GM23338 (cell line): Measurements from ENCODE around the gene ACAD11. TPM values are rescaled to one million over a fixed set of nuclear protein-coding genes. Genes with fewer than 3 reads are reported as not detected.
A peak's percentile ranks its signal among the peaks of the same experiment; 100 is the strongest.

Experiments used
- ATAC-seq: fragments of 200-7000 bp; cut with Tn5 transposase; 3 replicates; pipeline ENCODE4 v1.9.1; 2020
- DNase-seq: peaks from one replicate; pipeline ENCODE4 v3.0.0-alpha.2; 2015; ENCODE audit warnings: low spot score
- H2AFZ ChIP-seq: fragments of 200-600 bp; sonication (generic); 2 replicates; pipeline ENCODE4 v1.8.0; 2016; ENCODE audit warnings: antibody characterized with exemption, mild to moderate bottlenecking, moderate library complexity
- H3F3A ChIP-seq: fragments of 200-600 bp; sonication (generic); replicated peaks from 2 replicates; pipeline ENCODE4 v1.8.0; 2017; ENCODE audit warnings: antibody characterized with exemption, mixed run types, low read depth
- H3K27ac ChIP-seq: fragments of 200-600 bp; sonication (generic); 2 replicates; pipeline ENCODE4 v1.6.1; 2016; ENCODE audit warnings: low read depth
- H3K27me3 ChIP-seq: fragments of 200-600 bp; sonication (generic); 2 replicates; pipeline ENCODE4 v1.8.0; 2016; ENCODE audit warnings: mild to moderate bottlenecking, mixed run types, moderate library complexity; ENCODE audit not compliant: insufficient read depth
- H3K36me3 ChIP-seq: fragments of 200-600 bp; sonication (generic); 2 replicates; pipeline ENCODE4 v1.8.0; 2016; ENCODE audit warnings: mild to moderate bottlenecking; ENCODE audit not compliant: insufficient read depth
- H3K4me1 ChIP-seq: fragments of 200-600 bp; sonication (generic); 2 replicates; pipeline ENCODE4 v1.8.0; 2016; ENCODE audit warnings: mild to moderate bottlenecking, moderate library complexity; ENCODE audit not compliant: insufficient read depth
- H3K4me2 ChIP-seq: fragments of 200-600 bp; sonication (generic); 2 replicates; pipeline ENCODE4 v1.7.1; 2017; ENCODE audit warnings: mixed run types
- H3K4me3 ChIP-seq: fragments of 200-600 bp; sonication (generic); 2 replicates; pipeline ENCODE4 v1.6.1; 2016; ENCODE audit warnings: mixed run types
- H3K79me2 ChIP-seq: fragments of 200-600 bp; sonication (generic); replicated peaks from 2 replicates; pipeline ENCODE4 v1.8.0; 2017; ENCODE audit warnings: mild to moderate bottlenecking; ENCODE audit not compliant: insufficient read depth
- H3K9me2 ChIP-seq: fragments of 200-600 bp; sonication (generic); 2 replicates; pipeline ENCODE4 v1.8.0; 2017; ENCODE audit not compliant: insufficient read depth
- H4K20me1 ChIP-seq: fragments of 200-600 bp; sonication (generic); replicated peaks from 2 replicates; pipeline ENCODE4 v1.8.0; 2017; ENCODE audit warnings: mild to moderate bottlenecking; ENCODE audit not compliant: insufficient read depth
- H3K27ac Mint-ChIP-seq: 2 replicates; pipeline ENCODE4 v1.8.0; 2020; ENCODE audit warnings: inconsistent platforms, mild to moderate bottlenecking, moderate library complexity, mixed read lengths
- H3K27me3 Mint-ChIP-seq: 3 replicates; pipeline ENCODE4 v1.8.0; 2022; ENCODE audit warnings: low read depth, mild to moderate bottlenecking, moderate library complexity, mixed read lengths, inconsistent platforms; ENCODE audit not compliant: insufficient read depth, poor library complexity
- H3K36me3 Mint-ChIP-seq: 3 replicates; pipeline ENCODE4 v1.8.0; 2021; ENCODE audit warnings: low read depth, mild to moderate bottlenecking, inconsistent platforms, moderate library complexity, mixed read lengths
- H3K4me1 Mint-ChIP-seq: 3 replicates; pipeline ENCODE4 v1.8.0; 2020; ENCODE audit warnings: mild to moderate bottlenecking, inconsistent platforms, mixed read lengths
- H3K4me3 Mint-ChIP-seq: 3 replicates; pipeline ENCODE4 v1.8.0; 2021; ENCODE audit warnings: moderate library complexity, mild to moderate bottlenecking, inconsistent platforms, mixed read lengths
- H3K9me3 Mint-ChIP-seq: 3 replicates; pipeline ENCODE4 v1.8.0; 2020; ENCODE audit warnings: moderate library complexity, mild to moderate bottlenecking, inconsistent platforms, mixed read lengths
- CREB1 ChIP-seq: fragments of 250-450 bp; sonication (Bioruptor Pico); IDR thresholded peaks from 2 replicates; pipeline ENCODE4 v1.5.0; 2020; ENCODE audit warnings: low read depth, mild to moderate bottlenecking, moderate library complexity
- CTCF ChIP-seq, 2 experiments: fragments of 200-600 bp in 1 of 2; sonication (generic) in 1 of 2; conservative IDR thresholded peaks; 2 replicates each; pipeline versions ENCODE4 v1.5.1 to v1.6.1; 2016 to 2017; ENCODE audit warnings: antibody characterized with exemption in 2 of 2, low read depth in 2 of 2, mild to moderate bottlenecking in 2 of 2, moderate library complexity in 1 of 2
- ETS1 ChIP-seq: IDR thresholded peaks from 2 replicates; pipeline ENCODE4 v1.6.1; 2016; ENCODE audit warnings: antibody characterized with exemption
- EZH2 ChIP-seq: fragments of 200-600 bp; sonication (generic); IDR thresholded peaks from one replicate; pipeline ENCODE4 v1.8.0; 2017; ENCODE audit warnings: antibody characterized with exemption, mild to moderate bottlenecking, low read depth; ENCODE audit not compliant: unreplicated experiment
- EZH2phosphoT487 ChIP-seq: fragments of 200-600 bp; sonication (generic); IDR thresholded peaks from one replicate; pipeline ENCODE4 v1.8.1; 2018; ENCODE audit warnings: antibody characterized with exemption; ENCODE audit not compliant: unreplicated experiment
- JUNB ChIP-seq: IDR thresholded peaks from one replicate; pipeline ENCODE4 v1.6.1; 2016; ENCODE audit warnings: antibody characterized with exemption; ENCODE audit not compliant: unreplicated experiment
- NANOG ChIP-seq: IDR thresholded peaks from 2 replicates; pipeline ENCODE4 v1.6.1; 2016; ENCODE audit warnings: antibody characterized with exemption, borderline replicate concordance
- POLR2AphosphoS5 ChIP-seq: IDR thresholded peaks from 2 replicates; pipeline ENCODE4 v1.6.1; 2016; ENCODE audit warnings: antibody characterized with exemption, low read depth
- REST ChIP-seq: IDR thresholded peaks from one replicate; pipeline ENCODE4 v1.6.1; 2018; ENCODE audit warnings: antibody characterized with exemption; ENCODE audit not compliant: unreplicated experiment
- STAT1 ChIP-seq: IDR thresholded peaks from one replicate; pipeline ENCODE4 v1.6.1; 2016; ENCODE audit warnings: antibody characterized with exemption; ENCODE audit not compliant: unreplicated experiment
- ZNF114 ChIP-seq: fragments of 250-450 bp; sonication (Bioruptor Pico); IDR thresholded peaks from 2 replicates; pipeline ENCODE4 v1.5.0; 2020; ENCODE audit warnings: mild to moderate bottlenecking, moderate library complexity
- ZNF331 ChIP-seq: fragments of 250-450 bp; sonication (Bioruptor Pico); IDR thresholded peaks from 2 replicates; pipeline ENCODE4 v1.5.0; 2020; ENCODE audit warnings: low read depth, mild to moderate bottlenecking, moderate library complexity
- ZNF462 ChIP-seq: fragments of 250-450 bp; sonication (Bioruptor Pico); IDR thresholded peaks from 2 replicates; pipeline ENCODE4 v1.5.0; 2020; ENCODE audit warnings: mild to moderate bottlenecking, moderate library complexity
- polyA plus RNA-seq: library from polyadenylated mRNA; unstranded; fragments of >200 nt; fragmentation: Nextera tagmentation; extraction: Ambion mirVana; gene quantifications from 2 replicates; pipeline ENCODE4 v1.2.1, GENCODE V29; 2016
- total RNA-seq: library from RNA; depleted of rRNA; stranded (reverse); fragments of >200 nt; shearing (Covaris generic); gene quantifications from 2 replicates; pipeline ENCODE4 v1.2.3, GENCODE V29; 2014

Gene ACAD11
- total and polyA plus RNA-seq, 2 experiments from 2014 or later = 11.4 to 17.1 TPM

- H3K4me1 Mint-ChIP-seq = peaks cover 8% of the 10 kb centered on the region; the same call in 2 of the 3 replicates
- Histone ChIP-seq H3K4me3 (no peak overlapping the region), H3K27me3 (no peaks in the 10 kb centered on the region), H4K20me1 (no peaks in the 10 kb centered on the region), H3K4me1 (no peaks in the 10 kb centered on the region), H3K9me2 (no peaks in the 10 kb centered on the region), H3K27ac (no peak overlapping the region), H3K4me2 (no peak overlapping the region), H3F3A (no peaks in the 10 kb centered on the region), H3K79me2 (no peaks in the 10 kb centered on the region), H2AFZ (no peak overlapping the region), H3K36me3 (no peaks in the 10 kb centered on the region)
- peaks cover 5% of the 10 kb centered on the region for H3K27me3 Mint-ChIP-seq
- H3K9me3 Mint-ChIP-seq = no peaks in the 10 kb centered on the region
- H3K27ac Mint-ChIP-seq = peak overlapping the region; percentile 58; the same call in 1 of the 2 replicates
- H3K4me3 Mint-ChIP-seq = no peak overlapping the region
- ATAC-seq (peak; percentile 27; the same call in 2 of the 3 replicates), DNase-seq (no peak)
- H3K36me3 Mint-ChIP-seq = peaks cover 22% of the 10 kb centered on the region
- TF ChIP-seq REST (no peak), ZNF114 (no peak), EZH2 (no peak), POLR2AphosphoS5 (no peak), CTCF (conservative IDR thresholded peaks at IDR 0.05; ENCODE audit: low read depth in 2 of 2) (no peak), ETS1 (no peak), STAT1 (no peak), ZNF331 (CRISPR knock-in tag) (no peak), EZH2phosphoT487 (no peak), ZNF462 (CRISPR knock-in tag) (no peak), NANOG (no peak), JUNB (no peak), CREB1 (CRISPR knock-in tag) (no peak)
Observed at GRCh38 chr3:132536442-132537153, 123.0 kb downstream of the ACAD11 start.
